Measurements from ENCODE around the gene AGAP2. TPM values are rescaled to one million over a fixed set of nuclear protein-coding genes. Genes with fewer than 3 reads are reported as not detected.

Gene AGAP2
- total and polyA plus RNA-seq, 2 of the 13 experiments (the other 11 are each of a cell fraction or from before 2014, with no cell fraction given) = 0.38 to 0.45 TPM

DNA sequence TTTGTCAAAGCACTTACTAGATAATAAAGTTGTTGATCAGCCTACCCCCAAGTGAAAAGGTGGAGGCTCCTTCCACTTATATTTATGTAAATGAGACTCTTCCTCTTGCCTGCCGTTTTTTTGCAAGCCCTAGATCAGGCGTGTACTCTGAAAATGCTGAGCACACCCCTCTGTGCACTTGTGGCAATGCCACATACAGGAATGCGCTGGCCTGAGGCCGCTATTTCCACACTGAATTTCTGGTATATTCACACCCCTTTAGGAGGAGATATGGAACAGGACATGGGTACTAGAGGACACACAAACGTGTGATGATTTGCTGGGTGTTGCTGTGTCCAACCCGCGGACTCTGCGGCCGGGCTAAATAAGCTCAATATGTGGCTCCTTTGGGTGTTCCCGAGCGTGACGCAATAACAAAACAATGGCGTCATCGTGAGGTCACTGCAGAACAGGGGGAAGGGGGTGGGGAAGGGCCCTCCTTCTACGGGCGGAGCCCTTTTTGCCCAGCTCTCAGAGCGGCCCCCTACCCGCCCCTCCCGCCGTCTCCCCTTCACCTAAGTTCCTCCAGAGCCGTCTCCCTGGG, 5.7 kb upstream of the AGAP2 start (continued):
- TF ChIP-seq KAT2B (IDR thresholded peaks at IDR 0.05; ENCODE audit: borderline replicate concordance, low read depth, low read length) (no peak), TCF7 (IDR thresholded peaks at IDR 0.05; ENCODE audit: low read depth) (no peak), SP5 (CRISPR knock-in tag; IDR thresholded peaks at IDR 0.05; ENCODE audit: borderline replicate concordance, low read depth) (no peak), SMARCC2 (IDR thresholded peaks at IDR 0.05) (no peak), ZEB1 (IDR thresholded peaks at IDR 0.05; ENCODE audit: insufficient replicate concordance, low read depth) (no peak), MIER2 (CRISPR knock-in tag; IDR thresholded peaks at IDR 0.05) (no peak), MYNN (CRISPR knock-in tag; IDR thresholded peaks at IDR 0.05; ENCODE audit: low read depth) (no peak), HNRNPL (IDR thresholded peaks at IDR 0.05; ENCODE audit: low read depth, low read length) (no peak)
- TF ChIP-seq, protein P1, sequence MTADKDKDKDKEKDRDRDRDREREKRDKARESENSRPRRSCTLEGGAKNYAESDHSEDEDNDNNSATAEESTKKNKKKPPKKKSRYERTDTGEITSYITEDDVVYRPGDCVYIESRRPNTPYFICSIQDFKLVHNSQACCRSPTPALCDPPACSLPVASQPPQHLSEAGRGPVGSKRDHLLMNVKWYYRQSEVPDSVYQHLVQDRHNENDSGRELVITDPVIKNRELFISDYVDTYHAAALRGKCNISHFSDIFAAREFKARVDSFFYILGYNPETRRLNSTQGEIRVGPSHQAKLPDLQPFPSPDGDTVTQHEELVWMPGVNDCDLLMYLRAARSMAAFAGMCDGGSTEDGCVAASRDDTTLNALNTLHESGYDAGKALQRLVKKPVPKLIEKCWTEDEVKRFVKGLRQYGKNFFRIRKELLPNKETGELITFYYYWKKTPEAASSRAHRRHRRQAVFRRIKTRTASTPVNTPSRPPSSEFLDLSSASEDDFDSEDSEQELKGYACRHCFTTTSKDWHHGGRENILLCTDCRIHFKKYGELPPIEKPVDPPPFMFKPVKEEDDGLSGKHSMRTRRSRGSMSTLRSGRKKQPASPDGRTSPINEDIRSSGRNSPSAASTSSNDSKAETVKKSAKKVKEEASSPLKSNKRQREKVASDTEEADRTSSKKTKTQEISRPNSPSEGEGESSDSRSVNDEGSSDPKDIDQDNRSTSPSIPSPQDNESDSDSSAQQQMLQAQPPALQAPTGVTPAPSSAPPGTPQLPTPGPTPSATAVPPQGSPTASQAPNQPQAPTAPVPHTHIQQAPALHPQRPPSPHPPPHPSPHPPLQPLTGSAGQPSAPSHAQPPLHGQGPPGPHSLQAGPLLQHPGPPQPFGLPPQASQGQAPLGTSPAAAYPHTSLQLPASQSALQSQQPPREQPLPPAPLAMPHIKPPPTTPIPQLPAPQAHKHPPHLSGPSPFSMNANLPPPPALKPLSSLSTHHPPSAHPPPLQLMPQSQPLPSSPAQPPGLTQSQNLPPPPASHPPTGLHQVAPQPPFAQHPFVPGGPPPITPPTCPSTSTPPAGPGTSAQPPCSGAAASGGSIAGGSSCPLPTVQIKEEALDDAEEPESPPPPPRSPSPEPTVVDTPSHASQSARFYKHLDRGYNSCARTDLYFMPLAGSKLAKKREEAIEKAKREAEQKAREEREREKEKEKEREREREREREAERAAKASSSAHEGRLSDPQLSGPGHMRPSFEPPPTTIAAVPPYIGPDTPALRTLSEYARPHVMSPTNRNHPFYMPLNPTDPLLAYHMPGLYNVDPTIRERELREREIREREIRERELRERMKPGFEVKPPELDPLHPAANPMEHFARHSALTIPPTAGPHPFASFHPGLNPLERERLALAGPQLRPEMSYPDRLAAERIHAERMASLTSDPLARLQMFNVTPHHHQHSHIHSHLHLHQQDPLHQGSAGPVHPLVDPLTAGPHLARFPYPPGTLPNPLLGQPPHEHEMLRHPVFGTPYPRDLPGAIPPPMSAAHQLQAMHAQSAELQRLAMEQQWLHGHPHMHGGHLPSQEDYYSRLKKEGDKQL (CRISPR knock-in tag; IDR thresholded peaks at IDR 0.05; ENCODE audit: low read depth) = no peak
- TF ChIP-seq, protein P2, sequence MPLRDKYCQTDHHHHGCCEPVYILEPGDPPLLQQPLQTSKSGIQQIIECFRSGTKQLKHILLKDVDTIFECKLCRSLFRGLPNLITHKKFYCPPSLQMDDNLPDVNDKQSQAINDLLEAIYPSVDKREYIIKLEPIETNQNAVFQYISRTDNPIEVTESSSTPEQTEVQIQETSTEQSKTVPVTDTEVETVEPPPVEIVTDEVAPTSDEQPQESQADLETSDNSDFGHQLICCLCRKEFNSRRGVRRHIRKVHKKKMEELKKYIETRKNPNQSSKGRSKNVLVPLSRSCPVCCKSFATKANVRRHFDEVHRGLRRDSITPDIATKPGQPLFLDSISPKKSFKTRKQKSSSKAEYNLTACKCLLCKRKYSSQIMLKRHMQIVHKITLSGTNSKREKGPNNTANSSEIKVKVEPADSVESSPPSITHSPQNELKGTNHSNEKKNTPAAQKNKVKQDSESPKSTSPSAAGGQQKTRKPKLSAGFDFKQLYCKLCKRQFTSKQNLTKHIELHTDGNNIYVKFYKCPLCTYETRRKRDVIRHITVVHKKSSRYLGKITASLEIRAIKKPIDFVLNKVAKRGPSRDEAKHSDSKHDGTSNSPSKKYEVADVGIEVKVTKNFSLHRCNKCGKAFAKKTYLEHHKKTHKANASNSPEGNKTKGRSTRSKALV (CRISPR knock-in tag; IDR thresholded peaks at IDR 0.05) = no peak
- TF ChIP-seq, protein P3, sequence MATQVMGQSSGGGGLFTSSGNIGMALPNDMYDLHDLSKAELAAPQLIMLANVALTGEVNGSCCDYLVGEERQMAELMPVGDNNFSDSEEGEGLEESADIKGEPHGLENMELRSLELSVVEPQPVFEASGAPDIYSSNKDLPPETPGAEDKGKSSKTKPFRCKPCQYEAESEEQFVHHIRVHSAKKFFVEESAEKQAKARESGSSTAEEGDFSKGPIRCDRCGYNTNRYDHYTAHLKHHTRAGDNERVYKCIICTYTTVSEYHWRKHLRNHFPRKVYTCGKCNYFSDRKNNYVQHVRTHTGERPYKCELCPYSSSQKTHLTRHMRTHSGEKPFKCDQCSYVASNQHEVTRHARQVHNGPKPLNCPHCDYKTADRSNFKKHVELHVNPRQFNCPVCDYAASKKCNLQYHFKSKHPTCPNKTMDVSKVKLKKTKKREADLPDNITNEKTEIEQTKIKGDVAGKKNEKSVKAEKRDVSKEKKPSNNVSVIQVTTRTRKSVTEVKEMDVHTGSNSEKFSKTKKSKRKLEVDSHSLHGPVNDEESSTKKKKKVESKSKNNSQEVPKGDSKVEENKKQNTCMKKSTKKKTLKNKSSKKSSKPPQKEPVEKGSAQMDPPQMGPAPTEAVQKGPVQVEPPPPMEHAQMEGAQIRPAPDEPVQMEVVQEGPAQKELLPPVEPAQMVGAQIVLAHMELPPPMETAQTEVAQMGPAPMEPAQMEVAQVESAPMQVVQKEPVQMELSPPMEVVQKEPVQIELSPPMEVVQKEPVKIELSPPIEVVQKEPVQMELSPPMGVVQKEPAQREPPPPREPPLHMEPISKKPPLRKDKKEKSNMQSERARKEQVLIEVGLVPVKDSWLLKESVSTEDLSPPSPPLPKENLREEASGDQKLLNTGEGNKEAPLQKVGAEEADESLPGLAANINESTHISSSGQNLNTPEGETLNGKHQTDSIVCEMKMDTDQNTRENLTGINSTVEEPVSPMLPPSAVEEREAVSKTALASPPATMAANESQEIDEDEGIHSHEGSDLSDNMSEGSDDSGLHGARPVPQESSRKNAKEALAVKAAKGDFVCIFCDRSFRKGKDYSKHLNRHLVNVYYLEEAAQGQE (IDR thresholded peaks at IDR 0.05; ENCODE audit: borderline replicate concordance in 1 of 2, low read depth in 1 of 2, low read length in 2 of 2) = 0 out of 4 replicates have a peak, but pooled peaks of 1 of the 2 experiments have one; percentile 40
